Adrenal gland (tissue), 5 donors: ENCODE measurements around the gene RPE.

Source experiments
- POLR2A ChIP-seq, 2 donors: fragments of 450-650 bp; IDR thresholded peaks; one replicate each; pipeline ENCODE4 v1.6.1; 2017; ENCODE audit warnings: antibody characterized with exemption in 2 of 2, mild to moderate bottlenecking in 2 of 2, moderate library complexity in 1 of 2
- TF ChIP-seq, protein P1 (sequence below), 6 experiments: fragments of 450-650 bp in 4 of 6; fragments of 200-600 bp in 2 of 6; sonication (generic) in 1 of 6; IDR thresholded peaks; 1 replicate in 5 of 6; 2 replicates in 1 of 6; pipeline versions ENCODE4 v1.5.1 to v1.8.0; 2016 to 2021; ENCODE audit warnings: antibody characterized with exemption in 6 of 6, mild to moderate bottlenecking in 2 of 6, moderate library complexity in 1 of 6
- donor health status: DM: no; HTN: no; CAD: no.

GRCh38 chr2:210046851-210047500, 44.5 kb downstream of the RPE start:
- TF ChIP-seq, protein P1, sequence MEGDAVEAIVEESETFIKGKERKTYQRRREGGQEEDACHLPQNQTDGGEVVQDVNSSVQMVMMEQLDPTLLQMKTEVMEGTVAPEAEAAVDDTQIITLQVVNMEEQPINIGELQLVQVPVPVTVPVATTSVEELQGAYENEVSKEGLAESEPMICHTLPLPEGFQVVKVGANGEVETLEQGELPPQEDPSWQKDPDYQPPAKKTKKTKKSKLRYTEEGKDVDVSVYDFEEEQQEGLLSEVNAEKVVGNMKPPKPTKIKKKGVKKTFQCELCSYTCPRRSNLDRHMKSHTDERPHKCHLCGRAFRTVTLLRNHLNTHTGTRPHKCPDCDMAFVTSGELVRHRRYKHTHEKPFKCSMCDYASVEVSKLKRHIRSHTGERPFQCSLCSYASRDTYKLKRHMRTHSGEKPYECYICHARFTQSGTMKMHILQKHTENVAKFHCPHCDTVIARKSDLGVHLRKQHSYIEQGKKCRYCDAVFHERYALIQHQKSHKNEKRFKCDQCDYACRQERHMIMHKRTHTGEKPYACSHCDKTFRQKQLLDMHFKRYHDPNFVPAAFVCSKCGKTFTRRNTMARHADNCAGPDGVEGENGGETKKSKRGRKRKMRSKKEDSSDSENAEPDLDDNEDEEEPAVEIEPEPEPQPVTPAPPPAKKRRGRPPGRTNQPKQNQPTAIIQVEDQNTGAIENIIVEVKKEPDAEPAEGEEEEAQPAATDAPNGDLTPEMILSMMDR (IDR thresholded peaks at IDR 0.05) = no peak
- no peak for TF ChIP-seq POLR2A (IDR thresholded peaks at IDR 0.05)
